ENCODE data around the gene GPATCH2. TPM values are rescaled to one million over a fixed set of nuclear protein-coding genes. Genes with fewer than 3 reads are reported as not detected.

Gene GPATCH2
- total and polyA plus RNA-seq, 8 donors, result 2.7 to 9.0 (median 5.0) TPM

DNA sequence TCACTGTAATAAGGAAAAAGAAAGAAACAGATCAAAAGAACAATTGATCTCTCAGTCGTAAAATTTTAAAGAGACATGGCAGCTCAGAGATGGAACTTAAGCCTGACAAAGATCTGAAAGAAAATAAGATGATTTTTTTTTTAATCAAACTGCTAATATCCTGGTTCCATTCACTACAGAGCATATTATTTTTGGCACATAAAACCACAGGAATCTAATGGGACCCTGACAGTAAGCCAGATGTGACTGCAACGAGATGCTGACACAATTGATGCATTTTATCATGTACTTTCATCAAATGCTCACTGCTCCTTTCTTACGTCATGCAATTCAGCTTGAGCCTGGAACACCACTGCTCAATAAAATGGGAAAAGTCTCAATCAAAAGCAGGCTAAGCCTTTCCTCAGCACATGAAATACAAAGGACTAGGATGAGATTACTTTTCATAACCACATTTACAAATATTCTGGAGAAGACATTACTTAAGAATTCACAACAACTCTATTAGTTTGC is 16.6 kb downstream of the GPATCH2 start:
- ATAC-seq, result no peak
- no peak overlapping the region for H3K27ac ChIP-seq
- H3K4me1 ChIP-seq, result peaks cover 0 to 3% (median 0%) of the 10 kb centered on the region in 3 donors
- H3K4me3 ChIP-seq, result no peak overlapping the region
- peaks cover 0 to under 1% (median 0%) of the 10 kb centered on the region in 3 donors for H3K36me3 ChIP-seq
- H3K27me3 ChIP-seq, result no peaks in the 10 kb centered on the region
- intact Hi-C loops (cut with DNase I), result no loop called here
- H3K9me3 ChIP-seq, result no peaks in the 10 kb centered on the region
- WGBS, 2 donors, result 82 to 85% methylated on average over 3 of the region's 3 CpGs
- no peak for DNase-seq
- FAIRE-seq, result no peak
- TF ChIP-seq CTCF (IDR thresholded peaks at IDR 0.05), result no peak

GRCh38 chr1:217605390-217605789 is 25.5 kb downstream of the GPATCH2 start:
- FAIRE-seq (no peak), ATAC-seq (no peak), DNase-seq (no peak)
- TF ChIP-seq CTCF (IDR thresholded peaks at IDR 0.05), result no peak
- Histone ChIP-seq H3K4me1 (no peaks in the 10 kb centered on the region), H3K27ac (no peak overlapping the region), H3K36me3 (peaks cover 0 to 3% (median 0%) of the 10 kb centered on the region in 3 donors), H3K4me3 (no peak overlapping the region), H3K9me3 (no peaks in the 10 kb centered on the region), H3K27me3 (no peaks in the 10 kb centered on the region)
- intact Hi-C loops (cut with DNase I), result no loop called here
- WGBS, 2 donors, result 92 to 95% methylated on average over 1 of the region's 1 CpG

- DNase-seq (no peak), ATAC-seq (no peak), FAIRE-seq (no peak)
- TF ChIP-seq CTCF (IDR thresholded peaks at IDR 0.05), result no peak
- intact Hi-C loops (cut with DNase I), result no loop called here
- Histone ChIP-seq H3K27me3 (no peaks in the 10 kb centered on the region), H3K4me3 (no peak overlapping the region), H3K27ac (no peak overlapping the region), H3K4me1 (no peaks in the 10 kb centered on the region), H3K36me3 (no peaks in the 10 kb centered on the region), H3K9me3 (no peaks in the 10 kb centered on the region)
Measured at GRCh38 chr1:217602380-217602779, 28.5 kb downstream of the GPATCH2 start.

GRCh38 chr1:217599154-217599553 is 31.7 kb downstream of the GPATCH2 start:
- no peaks in the 10 kb centered on the region for H3K4me1 ChIP-seq
- TF ChIP-seq CTCF (IDR thresholded peaks at IDR 0.05), result no peak
- WGBS, 2 donors, result 73 to 83% methylated on average over 2 of the region's 2 CpGs
- ATAC-seq (no peak), FAIRE-seq (no peak), DNase-seq (no peak)
- H3K27me3 ChIP-seq, result no peaks in the 10 kb centered on the region
- intact Hi-C loops (cut with DNase I), result no loop called here
- H3K4me3 ChIP-seq, result no peak overlapping the region
- no peak overlapping the region for H3K27ac ChIP-seq
- H3K9me3 ChIP-seq, result no peaks in the 10 kb centered on the region
- H3K36me3 ChIP-seq, result no peaks in the 10 kb centered on the region

- 60 to 66% methylated on average over 2 of the region's 2 CpGs for WGBS, 2 donors
- no peak overlapping the region for H3K4me3 ChIP-seq
- no peaks in the 10 kb centered on the region for H3K27me3 ChIP-seq
- H3K27ac ChIP-seq, result no peak overlapping the region
- FAIRE-seq, result no peak
- ATAC-seq, result no peak
- no peaks in the 10 kb centered on the region for H3K9me3 ChIP-seq
- no peaks in the 10 kb centered on the region for H3K4me1 ChIP-seq
- no peaks in the 10 kb centered on the region for H3K36me3 ChIP-seq
- TF ChIP-seq CTCF (IDR thresholded peaks at IDR 0.05), result no peak
- DNase-seq, result no peak
- intact Hi-C loops (cut with DNase I), result no loop called here
Measured at GRCh38 chr1:217590598-217590997, 40.3 kb downstream of the GPATCH2 start.

Measured in pancreas (tissue), 10 donors.